MV-4-11 (cell line): ENCODE data around the gene TOP1.
"Not testable (repeated sequence)": the region's sequence is repeated elsewhere in the genome, so short reads cannot be mapped to it uniquely, and the experiment has no call there.

ENCODE experiments used
- DNase-seq: peaks from one replicate; lab custom pipeline; 2025; lab: John Stamatoyannopoulos, UW

Gene TOP1

DNA sequence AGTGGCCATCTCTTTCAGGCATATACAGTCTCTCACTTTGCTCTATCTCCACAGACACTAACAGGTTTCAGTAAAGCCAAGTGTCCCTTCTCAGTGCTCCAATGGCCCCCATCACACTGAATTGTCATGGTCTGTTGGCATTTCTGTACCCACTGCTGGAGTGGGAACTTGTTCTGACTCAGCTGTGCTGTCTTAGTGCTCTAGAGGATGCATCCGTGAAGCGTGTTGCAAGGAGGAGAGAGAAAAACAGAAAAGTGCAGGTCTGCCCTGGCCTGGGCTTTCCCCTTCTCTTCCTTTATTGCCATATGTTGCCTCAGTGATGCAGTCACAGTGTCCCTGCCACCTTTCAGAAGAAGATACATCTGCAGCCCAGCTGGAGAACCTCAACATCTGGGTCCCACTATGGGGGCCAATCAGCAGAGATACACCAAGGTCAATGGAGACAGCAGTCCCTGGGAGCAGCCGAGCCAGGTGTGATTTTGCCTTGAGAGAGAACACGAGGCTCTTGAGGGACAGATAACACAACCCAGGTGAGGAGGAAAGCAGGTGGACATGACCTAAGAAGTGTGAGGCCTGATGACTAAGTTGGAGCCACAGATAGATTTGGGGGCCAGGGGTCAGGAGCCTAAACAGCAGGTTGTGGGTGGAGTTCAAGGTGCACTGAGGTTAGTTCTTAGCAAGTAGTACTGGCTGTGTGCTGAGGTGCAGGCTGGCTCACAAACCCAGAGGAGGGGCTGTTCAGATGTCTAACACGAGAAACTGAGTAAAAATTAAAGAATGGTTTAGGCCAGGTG is 103.2 kb downstream of the TOP1 start:
- no peak for DNase-seq

DNA sequence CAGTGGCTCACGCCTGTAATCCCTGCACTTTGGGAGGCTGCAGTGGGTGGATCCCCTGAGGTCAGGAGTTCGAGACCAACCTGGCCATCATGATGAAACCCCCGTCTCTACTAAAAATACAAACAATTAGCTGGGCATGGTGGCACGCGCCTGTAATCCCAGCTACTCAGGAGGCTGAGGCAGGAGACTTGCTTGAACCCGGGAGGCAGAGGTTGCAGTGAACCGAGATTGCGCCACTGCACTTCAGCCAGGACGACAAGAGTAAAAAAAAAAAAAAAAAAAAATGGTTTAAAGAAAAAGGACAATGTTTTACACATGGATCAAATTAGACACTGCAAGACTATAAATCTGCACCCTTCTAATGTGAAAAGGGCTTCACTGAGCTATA is 103.8 kb downstream of the TOP1 start:
- not testable (repeated sequence) for DNase-seq

DNA sequence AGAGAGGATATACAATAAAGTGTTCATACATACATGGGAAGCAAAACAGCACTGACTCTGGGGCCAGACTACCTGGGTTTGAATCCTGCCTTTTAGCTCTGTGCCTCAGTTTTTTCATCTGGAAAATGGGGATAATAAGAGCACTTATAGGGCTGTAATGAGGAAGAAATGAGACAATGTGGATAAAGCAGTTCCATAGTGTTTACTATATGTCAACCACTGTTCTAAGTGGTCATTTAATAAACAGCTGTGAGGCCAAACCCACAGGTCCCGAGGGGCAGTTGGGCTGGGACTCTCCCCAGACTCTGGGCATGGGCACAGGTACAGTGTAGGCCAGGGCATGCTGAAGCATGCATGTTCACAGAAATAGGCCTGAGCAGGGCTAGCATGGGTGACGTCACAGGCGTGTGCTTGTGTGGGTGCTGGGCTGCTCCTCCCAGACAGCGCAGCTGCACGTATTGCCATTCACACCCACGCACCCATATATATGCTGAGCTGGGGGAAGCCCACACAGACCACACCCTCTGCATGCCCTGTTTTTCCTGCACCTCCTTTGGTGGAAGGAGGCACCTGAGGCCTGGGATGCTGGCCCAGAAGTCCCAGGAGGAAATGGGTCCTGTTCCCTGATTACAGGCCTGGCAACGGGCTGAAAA is 105.2 kb downstream of the TOP1 start:
- no peak for DNase-seq

GRCh38 chr20:41134362-41135186 is 106.0 kb downstream of the TOP1 start:
- DNase-seq: no peak

- DNase-seq: peak; percentile 21
Observed at GRCh38 chr20:41135187-41135887, 106.7 kb downstream of the TOP1 start.

- DNase-seq: no peak
Observed at GRCh38 chr20:41135888-41136679, 107.5 kb downstream of the TOP1 start.

- DNase-seq: peak; percentile 51
Observed at GRCh38 chr20:41136680-41137613, 108.3 kb downstream of the TOP1 start, which contains the start of gene PLCG1. Gene PLCG1 (plus strand): TSS chr20:41137543. CDS start chr20:41137642, 99 bp downstream.

DNA sequence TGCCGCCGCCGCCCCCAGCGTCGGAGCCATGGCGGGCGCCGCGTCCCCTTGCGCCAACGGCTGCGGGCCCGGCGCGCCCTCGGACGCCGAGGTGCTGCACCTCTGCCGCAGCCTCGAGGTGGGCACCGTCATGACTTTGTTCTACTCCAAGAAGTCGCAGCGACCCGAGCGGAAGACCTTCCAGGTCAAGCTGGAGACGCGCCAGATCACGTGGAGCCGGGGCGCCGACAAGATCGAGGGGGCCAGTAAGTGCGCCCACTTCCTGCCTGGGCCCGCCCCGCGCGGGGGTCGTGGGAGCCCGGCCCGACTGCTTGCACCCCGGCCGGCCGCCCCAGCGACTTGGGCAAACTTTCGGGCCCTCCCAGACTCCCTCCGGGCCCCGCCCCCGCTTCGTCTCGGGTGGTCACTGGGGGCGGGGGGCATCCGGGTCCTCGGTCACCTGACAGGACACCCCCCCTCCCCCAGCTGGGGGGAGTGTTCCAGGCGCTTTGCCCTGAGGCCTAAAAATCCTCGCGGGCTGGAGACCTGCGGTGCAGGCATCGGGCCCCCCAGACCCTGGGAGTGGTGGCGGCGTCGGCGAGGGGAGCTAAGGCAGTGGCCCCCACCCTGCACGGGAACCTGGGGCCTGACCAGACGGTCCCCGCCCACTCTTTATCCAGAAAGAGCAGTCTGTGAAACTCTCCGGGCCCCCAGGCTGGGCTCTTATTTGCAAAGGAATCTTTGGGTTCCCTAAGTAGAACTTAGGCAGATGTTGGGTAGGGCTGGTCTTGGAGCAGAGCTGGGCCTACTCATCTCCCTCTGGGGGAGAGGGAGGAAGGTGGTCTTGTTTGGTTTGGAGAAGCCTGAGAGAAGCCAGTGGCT is 109.2 kb downstream of the TOP1 start:
- no peak for DNase-seq

GRCh38 chr20:41138475-41139226 is 110.0 kb downstream of the TOP1 start:
- no peak for DNase-seq

- DNase-seq: no peak
Observed at GRCh38 chr20:41139227-41140093, 110.8 kb downstream of the TOP1 start.

- DNase-seq: no peak
Observed at GRCh38 chr20:41140226-41141133, 111.9 kb downstream of the TOP1 start.

DNA sequence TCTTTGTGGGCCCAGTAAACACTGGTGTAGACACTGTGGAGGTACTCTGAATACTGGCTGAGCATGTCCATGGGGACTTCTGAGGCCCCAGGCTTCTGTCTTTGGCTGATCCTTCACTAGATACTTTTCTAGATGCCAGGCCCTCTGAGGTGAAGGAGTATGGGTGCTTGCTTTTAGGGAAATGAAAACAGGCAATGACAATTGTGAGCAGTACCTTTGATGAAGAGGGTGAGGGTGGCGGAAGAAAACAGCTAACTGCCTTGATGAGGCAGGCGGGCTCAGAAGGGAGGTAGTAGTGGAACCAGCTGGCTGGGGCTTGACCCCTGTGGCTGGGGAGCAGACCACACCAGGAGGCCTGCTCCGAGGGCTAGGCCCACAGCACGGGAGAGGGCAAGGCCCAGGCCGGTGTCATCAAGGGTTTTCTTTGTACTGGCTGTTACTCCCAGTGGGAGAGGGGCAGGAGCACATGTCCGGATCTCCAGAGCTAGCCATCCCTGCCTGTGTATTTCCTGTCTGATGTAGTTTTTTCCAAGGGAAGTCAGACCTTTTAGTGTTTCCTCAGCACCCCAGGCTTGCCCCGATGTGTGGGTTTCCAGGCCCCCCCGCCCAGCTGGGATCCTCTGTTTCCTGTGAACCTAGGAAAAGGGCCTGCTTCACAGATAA is 112.7 kb downstream of the TOP1 start:
- peak; percentile 43 for DNase-seq

DNA sequence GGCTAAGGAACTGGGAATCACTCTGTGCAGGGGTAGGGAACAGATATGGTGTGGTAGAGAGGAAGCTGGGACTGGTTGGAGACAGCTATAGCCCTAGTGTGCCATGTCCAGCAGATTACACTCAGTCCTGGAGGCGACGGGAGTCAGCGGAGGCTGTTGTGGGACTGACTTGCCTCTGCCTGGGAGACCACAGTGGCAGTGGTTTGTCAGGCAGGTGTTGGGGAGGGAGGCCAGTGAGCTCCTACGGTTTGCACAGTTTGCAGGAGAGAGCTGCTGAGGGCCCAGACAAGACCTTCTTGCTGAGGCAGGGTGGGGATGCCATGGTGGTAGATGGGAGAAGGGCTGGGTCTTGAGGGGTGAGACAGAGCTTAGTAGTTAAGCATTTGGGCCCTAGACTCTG is 113.6 kb downstream of the TOP1 start:
- DNase-seq: no peak

GRCh38 chr20:41142919-41143318 is 114.3 kb downstream of the TOP1 start:
- DNase-seq: peak; percentile 72

- DNase-seq: no peak
Observed at GRCh38 chr20:41143354-41143753, 114.7 kb downstream of the TOP1 start.

DNA sequence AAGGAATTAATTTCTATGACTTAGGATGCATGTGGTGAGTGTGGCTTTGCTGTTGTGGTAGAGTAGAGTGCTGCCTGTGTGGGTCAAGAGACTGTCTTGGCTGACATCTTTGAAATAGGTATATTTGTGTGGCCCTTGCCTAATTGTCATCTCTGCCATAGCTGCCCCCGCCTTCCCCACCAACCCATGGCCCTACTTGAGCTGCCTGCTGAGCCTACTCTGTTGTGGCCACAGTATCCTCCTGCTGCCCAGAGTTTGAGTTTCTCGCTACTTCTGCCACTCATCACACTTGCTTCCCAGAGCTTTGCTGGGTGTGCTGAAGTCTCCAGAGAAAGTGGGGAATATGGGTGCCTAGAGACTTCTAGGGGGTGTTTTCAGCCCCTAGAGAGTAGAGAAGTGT is 116.7 kb downstream of the TOP1 start:
- DNase-seq: no peak
